Sigmoid colon (tissue), 4 donors: Measurements from ENCODE around the gene FOXP1.

Source experiments
- CTCF ChIP-seq, 4 experiments: fragments of 450-650 bp in 3 of 4; fragments of 200-600 bp in 1 of 4; IDR thresholded peaks; one replicate each; pipeline ENCODE4 v1.5.1; 2016 to 2019; ENCODE audit warnings: antibody characterized with exemption in 4 of 4, mild to moderate bottlenecking in 3 of 4, moderate library complexity in 2 of 4
- POLR2A ChIP-seq, 2 donors: fragments of 450-650 bp; IDR thresholded peaks; one replicate each; pipeline ENCODE4 v1.6.1; 2016; ENCODE audit warnings: antibody characterized with exemption in 2 of 2, mild to moderate bottlenecking in 2 of 2, moderate library complexity in 2 of 2
- POLR2AphosphoS5 ChIP-seq, 4 donors: sonication (generic); formaldehyde crosslinking; IDR thresholded peaks; one replicate each; pipeline ENCODE4 v1.6.1; 2017; ENCODE audit warnings: antibody characterized with exemption in 4 of 4

- TF ChIP-seq POLR2A (IDR thresholded peaks at IDR 0.05) (no peak), POLR2AphosphoS5 (IDR thresholded peaks at IDR 0.05) (no peak), CTCF (IDR thresholded peaks at IDR 0.05) (no peak)
These were observed 7.6 kb upstream of the FOXP1 start for GRCh38 chr3:71591101-71591500.
